SH-SY5Y (cell line): Measurements from ENCODE around the gene TSC22D2.
A peak's percentile ranks its signal among the peaks of the same experiment; 100 is the strongest.

Experiments
- GATA2 ChIP-seq: IDR thresholded peaks from 2 replicates; pipeline ENCODE4 v1.6.1; 2011; ENCODE audit warnings: mild to moderate bottlenecking, low read depth, low read length
- GATA3 ChIP-seq: IDR thresholded peaks from 2 replicates; pipeline ENCODE4 v1.6.1; 2011; ENCODE audit warnings: low read depth, mild to moderate bottlenecking, low read length, moderate library complexity

TSC22D2 gene

GRCh38 chr3:150408221-150409124 lies at the start of gene TSC22D2:
Gene TSC22D2, plus strand, starts transcription at chr3:150408298. Its CDS starts 1,053 bp downstream, at chr3:150409351.
- TF ChIP-seq GATA3 (no peak), GATA2 (0 out of 2 replicates have a peak, but pooled peaks have one; percentile 11)

DNA sequence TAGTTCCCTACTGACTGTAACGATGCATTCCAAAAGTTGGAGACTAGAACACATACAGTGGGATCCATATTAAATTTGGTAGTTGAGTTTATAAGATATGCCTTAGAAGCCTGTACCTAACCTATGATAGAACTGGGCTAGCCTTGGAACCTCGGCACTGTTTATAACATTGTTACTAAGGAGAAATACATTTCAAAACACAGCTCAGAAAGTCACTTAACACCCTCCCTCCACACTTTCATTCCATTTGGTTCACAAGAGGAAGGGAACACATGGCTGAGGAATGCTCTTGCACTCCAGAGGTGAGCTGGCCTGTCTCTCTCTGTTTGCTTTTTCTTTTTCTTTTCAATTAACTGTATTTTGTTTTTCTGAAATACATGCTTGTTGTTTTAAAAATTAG lies 48.7 kb upstream of the TSC22D2 start:
- TF ChIP-seq GATA2 (no peak), GATA3 (no peak)

- TF ChIP-seq GATA3 = no peak
- TF ChIP-seq GATA2 = no peak
These were observed 47.1 kb upstream of the TSC22D2 start for GRCh38 chr3:150360966-150361365.

DNA sequence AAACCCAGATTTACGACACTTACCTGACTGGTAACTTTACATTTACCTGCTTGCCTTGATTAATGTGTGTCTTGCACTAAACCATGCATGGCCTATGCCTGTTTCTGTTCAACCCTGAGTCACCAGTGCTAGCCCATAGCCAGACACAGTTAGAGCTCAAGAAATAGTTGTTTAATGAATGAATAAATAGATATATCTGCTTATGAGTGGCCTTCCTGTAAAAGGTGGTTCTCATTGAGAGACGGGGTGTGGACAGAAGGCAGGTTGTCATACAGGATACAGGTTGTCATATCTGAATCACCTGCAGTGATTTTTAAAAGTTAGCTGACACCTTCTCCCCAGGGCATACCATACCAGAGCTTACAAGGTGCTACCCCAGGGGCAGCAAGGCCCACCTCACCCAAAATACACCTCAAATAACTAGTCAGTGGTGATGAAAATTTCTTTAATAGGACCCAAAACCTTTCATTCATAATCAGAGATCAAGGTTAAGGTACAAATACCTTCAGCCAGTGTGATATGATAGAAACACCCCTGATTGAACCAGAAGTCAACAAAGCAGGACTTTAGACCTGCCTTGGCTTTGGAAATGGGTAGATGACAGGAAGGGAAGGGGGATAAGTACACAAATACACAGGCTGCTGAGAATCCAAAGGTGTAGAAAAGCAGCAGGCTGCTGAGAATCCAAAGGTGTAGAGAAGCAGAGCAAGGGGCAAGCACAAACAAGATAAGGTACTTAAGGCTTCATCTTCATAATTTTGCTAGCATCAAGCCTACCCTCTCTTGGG lies 45.4 kb upstream of the TSC22D2 start:
- TF ChIP-seq GATA3 (no peak), GATA2 (no peak)

GRCh38 chr3:150363420-150363819 lies 44.7 kb upstream of the TSC22D2 start:
- TF ChIP-seq GATA2 (no peak), GATA3 (no peak)

- TF ChIP-seq GATA3 (no peak), GATA2 (no peak)
These were observed 42.9 kb upstream of the TSC22D2 start for GRCh38 chr3:150365132-150365604.

DNA sequence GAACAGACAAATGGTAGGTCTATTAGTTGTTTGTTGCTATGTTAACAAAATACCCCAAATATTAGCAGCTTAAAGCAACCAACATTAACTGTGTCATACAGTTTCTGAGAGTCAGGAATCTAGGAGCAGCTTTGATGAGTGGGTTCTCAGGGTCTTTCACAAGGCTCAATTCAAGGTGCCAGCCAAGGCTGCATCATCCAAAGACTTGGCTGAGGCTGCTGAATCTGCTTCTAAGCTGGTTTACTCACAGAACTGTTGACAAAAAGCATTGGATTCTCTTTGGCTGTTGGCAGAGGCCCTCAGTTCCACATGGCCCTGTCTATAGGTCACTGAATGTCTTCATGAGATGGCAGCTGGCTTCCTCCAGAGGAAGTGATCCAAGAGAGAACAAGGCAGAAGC lies 40.3 kb upstream of the TSC22D2 start:
- no peak for TF ChIP-seq GATA3
- no peak for TF ChIP-seq GATA2

DNA sequence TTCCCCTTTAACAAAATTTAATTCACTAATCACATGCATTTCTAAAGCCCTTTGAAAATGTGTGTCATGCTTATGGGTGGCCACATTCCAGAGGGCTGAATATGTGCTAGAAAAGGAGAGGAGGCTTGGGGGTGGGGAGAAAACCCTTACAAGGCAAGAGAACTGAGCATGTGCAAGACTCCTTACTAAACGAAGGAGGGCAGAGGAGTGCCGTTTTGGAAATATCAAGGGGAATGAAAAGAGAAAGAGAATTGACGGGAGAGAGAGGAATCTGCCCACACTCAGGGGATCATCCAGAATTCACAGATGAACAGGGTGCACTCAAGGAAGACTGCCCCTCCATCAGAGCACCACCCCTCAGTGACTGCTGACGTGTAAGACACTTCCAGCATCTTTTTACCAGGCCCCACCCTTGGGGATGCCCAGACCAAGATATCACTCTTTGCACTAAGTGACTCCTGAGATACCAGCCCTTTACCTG lies 37.9 kb upstream of the TSC22D2 start:
- TF ChIP-seq GATA3 (no peak), GATA2 (no peak)

GRCh38 chr3:150370999-150371398 lies 37.1 kb upstream of the TSC22D2 start:
- TF ChIP-seq GATA2 = no peak
- TF ChIP-seq GATA3 = no peak

DNA sequence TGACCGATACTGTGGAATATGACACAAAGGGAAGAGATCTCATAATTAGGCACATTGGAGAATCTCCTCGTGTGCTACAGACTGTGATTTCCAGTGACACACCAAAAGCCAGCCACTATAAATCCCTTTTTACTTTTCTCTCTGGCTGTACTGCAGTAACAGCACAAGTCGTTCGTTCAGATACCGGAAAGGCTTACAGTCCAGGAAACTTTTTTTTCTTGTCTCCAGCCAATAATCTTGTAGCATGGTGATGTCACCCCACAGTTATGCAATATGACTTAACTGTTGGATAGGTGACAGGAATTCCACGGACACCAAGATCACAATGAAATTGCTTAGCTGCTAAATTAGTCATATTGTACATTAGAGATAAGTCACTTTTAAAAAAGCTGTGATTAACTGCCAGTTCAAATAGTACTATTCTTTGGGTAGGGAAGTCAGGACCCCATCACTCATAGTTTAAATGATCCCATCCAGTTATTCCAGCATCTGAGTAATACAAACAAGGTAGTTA lies 36.3 kb upstream of the TSC22D2 start:
- TF ChIP-seq GATA3 = no peak
- TF ChIP-seq GATA2 = no peak

DNA sequence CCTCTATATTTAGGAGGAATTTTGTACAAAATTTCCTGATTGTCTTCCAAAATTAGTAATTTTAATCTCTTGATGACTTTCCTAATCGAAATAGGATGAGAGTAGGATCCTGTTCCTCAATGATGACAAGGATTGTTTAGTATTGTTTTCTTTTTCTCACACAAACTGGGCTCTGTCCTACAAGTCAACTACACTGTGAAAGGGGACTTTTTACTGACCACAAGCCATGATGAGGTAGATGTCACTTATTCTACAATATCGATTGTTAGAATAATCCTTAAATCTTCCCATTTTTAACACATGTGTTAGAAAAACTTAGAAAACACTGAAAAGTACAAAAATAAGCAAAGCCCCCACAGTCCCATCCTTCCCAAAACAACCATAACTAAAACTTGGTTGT lies 35.8 kb upstream of the TSC22D2 start:
- TF ChIP-seq GATA2 (no peak), GATA3 (no peak)

DNA sequence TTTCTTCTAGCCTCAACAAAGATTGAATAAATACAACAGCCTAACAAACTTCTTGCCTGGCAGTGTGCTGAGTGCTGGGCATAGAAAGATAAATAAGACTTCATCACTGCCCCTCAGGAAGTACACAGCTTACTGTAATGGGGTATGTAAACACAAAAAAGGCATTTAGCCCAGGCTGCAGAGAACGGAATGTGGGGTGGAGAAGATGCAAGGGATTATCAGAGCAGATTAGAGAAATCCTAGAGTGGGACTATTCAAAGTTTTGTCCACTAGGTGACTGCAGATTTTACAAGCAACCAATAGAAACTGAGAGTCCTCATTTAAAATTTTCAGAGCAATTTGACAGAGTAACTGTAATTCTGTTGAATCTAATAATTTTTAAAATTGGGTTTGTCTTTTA lies 35.4 kb upstream of the TSC22D2 start:
- TF ChIP-seq GATA2 (no peak), GATA3 (no peak)

GRCh38 chr3:150373234-150373875 lies 34.7 kb upstream of the TSC22D2 start:
- TF ChIP-seq GATA3 = no peak
- no peak for TF ChIP-seq GATA2

GRCh38 chr3:150374975-150375374 lies 33.1 kb upstream of the TSC22D2 start:
- TF ChIP-seq GATA2 = no peak
- no peak for TF ChIP-seq GATA3
